Nucleus accumbens (tissue), 56 donors: ENCODE data around the gene ENO1.
A peak's percentile ranks its signal among the peaks of the same experiment; 100 is the strongest.
"Not testable (repeated sequence)": the region's sequence is repeated elsewhere in the genome, so short reads cannot be mapped to it uniquely, and the experiment has no call there.

ENCODE experiments used
- DNase-seq, 56 donors: peaks; one replicate each; lab custom pipeline; 2025; lab: John Stamatoyannopoulos, UW

Gene ENO1

GRCh38 chr1:8878448-8878697, at the start of gene ENO1:
Gene ENO1 (minus strand): TSS chr1:8878686. CDS start chr1:8874908, 3,778 bp downstream.
- DNase-seq: no peak

- DNase-seq: no peak
These were observed 48.5 kb upstream of the ENO1 start for GRCh38 chr1:8926707-8927694.

- DNase-seq: no peak
These were observed 47.5 kb upstream of the ENO1 start for GRCh38 chr1:8925960-8926359.

- DNase-seq: no peak
These were observed 46.9 kb upstream of the ENO1 start for GRCh38 chr1:8925406-8925805.

GRCh38 chr1:8922962-8923361, 44.5 kb upstream of the ENO1 start:
- no peak for DNase-seq

- DNase-seq: peak in 1 of 56 donors; percentile 8
These were observed 39.0 kb upstream of the ENO1 start for GRCh38 chr1:8917536-8917935.

- no peak for DNase-seq
These were observed 37.0 kb upstream of the ENO1 start for GRCh38 chr1:8915446-8915845.

GRCh38 chr1:8914466-8914865, 36.0 kb upstream of the ENO1 start:
- no peak for DNase-seq

- DNase-seq: no peak
These were observed 35.0 kb upstream of the ENO1 start for GRCh38 chr1:8913457-8913856.

GRCh38 chr1:8911416-8912309, 33.2 kb upstream of the ENO1 start:
- DNase-seq: no peak

GRCh38 chr1:8910914-8911313, 32.4 kb upstream of the ENO1 start:
- DNase-seq: no peak

- DNase-seq: no peak
These were observed 31.8 kb upstream of the ENO1 start for GRCh38 chr1:8910331-8910730.

- no peak for DNase-seq
These were observed 30.1 kb upstream of the ENO1 start for GRCh38 chr1:8908388-8909151.

- no peak for DNase-seq
These were observed 27.2 kb upstream of the ENO1 start for GRCh38 chr1:8905582-8906191.

- peak in 3 of 56 donors; percentile 2 to 7 (median 7) for DNase-seq
These were observed 25.6 kb upstream of the ENO1 start for GRCh38 chr1:8903908-8904650.

- no peak for DNase-seq
These were observed 24.9 kb upstream of the ENO1 start for GRCh38 chr1:8903410-8903809.

GRCh38 chr1:8902765-8903164, 24.3 kb upstream of the ENO1 start:
- DNase-seq: no peak

GRCh38 chr1:8900684-8901083, 22.2 kb upstream of the ENO1 start:
- not testable (repeated sequence) for DNase-seq

GRCh38 chr1:8899046-8899445, 20.6 kb upstream of the ENO1 start:
- no peak for DNase-seq

- DNase-seq: not testable (repeated sequence)
These were observed 19.9 kb upstream of the ENO1 start for GRCh38 chr1:8898418-8898817.
